HG03575 (cell line): ENCODE results near the gene IPO13.

ENCODE experiments used
- ATAC-seq: cut with Tn5 transposase; IDR thresholded peaks from one replicate; pipeline ENCODE4 v1.9.1; 2021; ENCODE audit not compliant: unreplicated experiment, insufficient number of reproducible peaks, low FRiP score; ENCODE audit errors: extremely low read depth

Gene IPO13

DNA sequence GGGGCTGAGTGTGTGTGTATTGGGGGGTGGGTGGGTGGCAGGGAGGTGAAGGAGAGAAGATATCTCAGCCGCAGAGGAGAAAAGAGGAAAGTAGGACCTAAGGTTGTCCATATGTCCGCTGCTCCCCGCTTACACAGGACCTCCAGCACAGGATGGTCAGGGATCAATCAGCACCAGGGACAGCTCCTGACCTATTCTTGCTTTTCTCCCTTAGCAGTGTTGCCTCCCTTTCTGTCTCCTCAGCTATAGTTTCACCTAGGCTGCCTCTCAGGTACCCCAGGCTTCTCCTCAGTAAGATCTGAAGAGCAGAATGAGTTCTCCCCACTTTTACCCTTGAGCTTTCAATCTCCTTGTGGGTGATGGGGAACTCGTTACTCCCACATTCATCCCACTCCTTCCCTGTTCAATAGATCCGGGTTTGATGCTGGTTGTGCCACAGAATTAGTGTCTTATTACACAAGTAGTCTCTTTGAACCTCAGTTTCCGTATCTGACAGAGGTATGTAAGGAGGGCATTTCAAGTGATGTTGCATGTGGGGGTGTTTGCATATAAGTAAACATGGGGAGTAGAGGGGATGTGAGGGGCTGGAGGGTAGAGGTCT, 21.7 kb downstream of the IPO13 start:
- ATAC-seq, result no peak

DNA sequence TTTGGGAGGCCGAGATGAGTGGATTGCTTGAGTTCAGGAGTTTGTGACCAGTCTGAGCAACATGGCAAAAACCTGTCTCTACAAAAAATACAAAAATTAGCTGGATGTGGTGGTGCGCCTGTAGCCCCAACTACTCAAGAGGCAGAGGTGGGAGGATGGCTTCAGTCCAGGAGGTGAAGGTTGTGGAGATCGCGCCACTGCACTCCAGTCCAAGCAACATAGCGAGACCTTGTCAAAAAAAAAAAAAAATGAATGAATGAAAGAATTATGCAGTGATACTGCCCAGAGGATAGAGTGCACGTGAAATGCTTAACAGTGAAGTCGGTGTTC, 22.6 kb downstream of the IPO13 start:
- ATAC-seq, result no peak

DNA sequence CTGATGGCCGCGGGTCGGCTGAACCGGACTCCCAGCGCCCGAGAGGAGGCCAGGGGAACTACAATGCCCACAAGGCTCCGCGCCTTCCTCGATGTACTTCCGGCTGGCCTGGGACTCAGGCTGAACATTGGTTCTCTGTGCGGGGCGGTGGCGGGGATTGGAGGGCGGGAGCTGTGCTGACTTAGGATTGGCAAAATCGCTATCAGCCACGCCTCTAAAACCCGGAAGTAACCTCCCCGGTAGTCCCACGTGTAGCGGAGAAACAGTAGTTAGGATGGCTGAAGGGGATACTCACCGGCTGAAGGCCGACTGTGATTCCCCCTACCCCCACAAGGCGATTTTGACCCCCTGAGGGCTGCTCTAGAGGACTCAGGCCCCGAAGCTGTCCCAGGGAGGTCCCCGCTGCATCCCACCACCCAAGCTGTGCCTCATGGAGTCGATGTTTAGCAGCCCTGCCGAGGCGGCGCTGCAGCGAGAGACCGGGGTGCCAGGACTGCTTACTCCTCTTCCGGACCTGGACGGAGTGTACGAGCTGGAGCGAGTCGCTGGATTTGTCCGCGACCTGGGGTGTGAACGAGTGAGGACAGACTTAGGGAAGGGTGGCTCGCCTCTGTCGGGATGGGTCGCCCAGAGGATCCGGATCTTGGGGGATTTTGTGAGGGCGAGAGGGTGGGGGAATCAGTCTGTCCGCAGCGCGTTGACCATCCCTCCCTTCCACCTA, 23.2 kb downstream of the IPO13 start, which contains the start of gene DPH2:
DPH2 (plus strand) TSS at position 265 of the 721 bp plus-strand sequence; CDS start at position 431, 166 bp downstream.
- ATAC-seq, result no peak

DNA sequence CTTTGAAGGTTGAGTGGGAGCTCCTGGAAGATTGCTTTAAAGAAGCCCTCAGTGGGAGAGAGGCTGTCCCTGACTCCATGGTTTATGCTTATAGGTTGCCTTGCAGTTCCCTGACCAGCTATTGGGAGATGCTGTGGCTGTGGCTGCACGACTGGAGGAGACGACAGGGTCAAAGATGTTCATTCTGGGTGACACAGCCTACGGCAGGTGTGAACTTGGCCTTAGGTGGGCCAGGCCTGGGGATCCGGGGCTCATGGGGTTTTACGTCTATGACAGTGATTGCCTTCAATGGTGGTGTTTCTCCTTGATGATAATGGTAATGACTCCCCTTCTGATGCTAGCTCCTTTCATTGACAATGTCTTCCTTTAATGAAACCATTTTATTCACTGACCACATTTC, 23.8 kb downstream of the IPO13 start:
- ATAC-seq, result no peak

DNA sequence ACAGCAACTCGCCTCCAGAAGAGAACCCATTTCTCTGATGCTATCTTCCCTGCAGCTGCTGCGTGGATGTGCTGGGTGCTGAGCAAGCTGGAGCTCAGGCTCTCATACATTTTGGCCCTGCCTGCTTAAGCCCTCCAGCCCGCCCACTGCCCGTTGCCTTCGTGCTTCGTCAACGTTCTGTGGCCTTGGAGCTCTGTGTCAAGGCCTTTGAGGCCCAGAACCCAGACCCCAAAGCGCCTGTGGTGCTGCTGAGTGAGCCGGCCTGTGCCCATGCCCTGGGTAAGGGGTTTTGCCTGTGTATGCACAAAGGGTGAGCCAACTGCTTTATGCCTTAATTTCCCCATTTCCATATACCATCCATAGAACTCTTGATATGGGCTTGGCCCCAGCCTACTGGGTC, 24.2 kb downstream of the IPO13 start:
- no peak for ATAC-seq

DNA sequence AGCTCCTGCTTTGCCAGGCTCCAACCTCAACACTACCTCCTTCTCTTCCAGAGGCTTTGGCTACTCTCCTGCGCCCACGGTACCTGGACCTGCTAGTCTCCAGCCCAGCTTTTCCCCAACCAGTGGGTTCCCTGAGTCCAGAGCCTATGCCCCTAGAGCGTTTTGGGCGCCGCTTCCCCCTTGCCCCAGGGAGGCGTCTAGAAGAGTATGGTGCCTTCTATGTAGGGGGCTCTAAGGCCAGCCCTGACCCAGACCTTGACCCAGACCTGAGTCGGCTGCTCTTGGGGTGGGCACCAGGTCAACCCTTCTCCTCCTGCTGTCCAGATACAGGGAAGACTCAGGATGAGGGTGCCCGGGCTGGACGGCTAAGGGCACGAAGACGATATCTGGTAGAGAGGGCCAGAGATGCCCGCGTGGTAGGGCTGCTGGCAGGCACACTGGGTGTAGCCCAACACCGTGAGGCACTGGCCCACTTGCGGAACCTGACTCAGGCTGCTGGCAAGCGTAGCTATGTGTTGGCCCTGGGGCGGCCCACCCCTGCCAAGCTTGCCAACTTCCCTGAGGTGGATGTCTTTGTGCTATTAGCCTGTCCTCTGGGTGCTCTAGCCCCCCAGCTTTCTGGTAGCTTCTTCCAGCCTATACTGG, 24.7 kb downstream of the IPO13 start:
- no peak for ATAC-seq

DNA sequence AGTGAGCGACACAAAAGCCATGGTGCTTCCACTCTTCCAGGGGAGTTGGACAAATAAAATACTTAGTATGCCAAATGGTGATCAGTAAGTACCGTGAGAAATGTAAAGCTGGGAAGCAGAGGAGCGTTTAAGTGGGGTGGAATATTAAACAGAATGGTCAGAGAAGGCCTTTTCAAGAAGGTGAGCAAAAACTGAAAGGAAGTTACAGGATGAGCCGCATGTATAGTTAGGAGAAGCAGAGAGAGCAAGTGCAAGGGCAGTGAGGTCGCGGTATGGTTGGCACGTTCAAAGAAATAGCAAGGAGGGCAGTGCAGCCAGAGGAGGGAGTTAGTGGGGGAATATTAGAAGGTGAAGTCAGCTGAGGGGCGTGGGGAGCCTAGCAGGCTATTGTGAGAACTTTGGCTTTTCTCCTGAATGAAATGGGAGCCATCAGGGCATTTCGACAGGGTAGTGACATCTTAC, 27.3 kb downstream of the IPO13 start:
- no peak for ATAC-seq

GRCh38 chr1:43974443-43975248, 27.9 kb downstream of the IPO13 start, which contains the start of gene ATP6V0B:
Gene ATP6V0B (plus strand): TSS chr1:43974960. CDS start chr1:43975041, 81 bp downstream.
- ATAC-seq, result peak; percentile 67

DNA sequence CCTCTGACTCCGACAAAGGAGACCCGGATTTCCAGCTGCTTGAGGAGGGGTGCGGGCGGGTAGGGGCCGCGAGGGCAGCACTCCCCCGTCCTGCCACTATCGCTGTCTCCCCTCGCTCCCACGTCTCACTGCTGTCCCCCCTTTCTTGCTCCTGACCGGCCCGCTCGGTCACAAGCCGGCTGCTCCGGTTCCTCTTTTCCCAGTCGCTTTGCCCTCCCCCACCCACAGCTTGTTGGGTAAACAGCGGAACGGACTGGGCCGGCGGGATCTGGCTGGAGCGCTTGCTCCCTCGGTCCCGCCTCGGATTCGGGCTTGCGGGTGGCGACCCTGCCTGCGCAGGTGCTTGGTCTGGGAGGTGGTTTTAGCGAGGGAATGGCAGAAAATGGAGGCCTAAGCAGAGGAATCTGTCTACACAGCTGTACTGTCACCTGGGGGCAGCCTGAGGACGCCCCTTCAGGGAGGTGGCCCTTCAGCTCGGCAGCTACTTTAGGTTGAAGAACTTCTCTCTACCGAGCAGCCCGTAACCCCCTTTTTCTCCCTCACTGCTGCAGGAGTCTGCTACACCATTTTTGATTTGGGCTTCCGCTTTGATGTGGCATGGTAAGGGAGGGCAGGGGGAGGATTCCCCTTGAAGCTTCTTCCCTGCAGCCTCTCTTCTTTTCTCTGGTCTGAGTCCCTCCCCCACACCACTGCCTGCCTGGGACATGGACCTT, 28.7 kb downstream of the IPO13 start:
- ATAC-seq, result no peak

GRCh38 chr1:43976045-43976444, 29.3 kb downstream of the IPO13 start:
- no peak for ATAC-seq

DNA sequence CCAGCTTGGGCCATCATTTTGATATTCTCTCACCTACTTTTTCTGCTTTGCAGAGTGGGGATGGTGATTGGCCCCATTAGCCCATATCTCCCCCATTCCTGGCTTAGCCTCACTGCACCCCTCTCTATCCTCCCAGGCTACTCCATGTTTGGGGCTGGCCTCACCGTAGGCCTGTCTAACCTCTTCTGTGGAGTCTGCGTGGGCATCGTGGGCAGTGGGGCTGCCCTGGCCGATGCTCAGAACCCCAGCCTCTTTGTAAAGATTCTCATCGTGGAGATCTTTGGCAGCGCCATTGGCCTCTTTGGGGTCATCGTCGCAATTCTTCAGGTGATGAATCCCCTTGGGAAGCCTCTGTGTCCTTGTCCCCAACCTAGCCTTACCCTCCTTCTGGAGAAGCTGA, 30.1 kb downstream of the IPO13 start:
- ATAC-seq, result no peak

- no peak for ATAC-seq
Observed at GRCh38 chr1:43977376-43978263, 30.9 kb downstream of the IPO13 start.

DNA sequence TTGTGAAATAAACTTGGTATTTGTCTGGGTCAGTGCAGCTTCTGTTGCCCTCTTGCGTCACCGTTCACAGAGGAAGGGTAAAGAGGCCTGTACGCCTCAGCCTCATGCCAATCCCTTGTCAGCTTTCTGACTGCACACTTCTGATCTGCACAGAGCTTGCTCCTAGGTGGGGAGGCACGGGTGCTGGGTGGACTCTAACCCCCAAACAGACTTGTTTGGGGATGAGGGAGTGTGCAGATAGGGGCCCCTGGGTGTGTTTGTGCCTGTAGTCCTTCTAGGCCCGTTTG, 31.5 kb downstream of the IPO13 start:
- no peak for ATAC-seq

GRCh38 chr1:43978551-43979260, 32.0 kb downstream of the IPO13 start, which contains the start of gene B4GALT2:
Gene B4GALT2 (plus strand): TSS chr1:43979210. CDS start chr1:43981161, 1,951 bp downstream.
- ATAC-seq, result no peak

DNA sequence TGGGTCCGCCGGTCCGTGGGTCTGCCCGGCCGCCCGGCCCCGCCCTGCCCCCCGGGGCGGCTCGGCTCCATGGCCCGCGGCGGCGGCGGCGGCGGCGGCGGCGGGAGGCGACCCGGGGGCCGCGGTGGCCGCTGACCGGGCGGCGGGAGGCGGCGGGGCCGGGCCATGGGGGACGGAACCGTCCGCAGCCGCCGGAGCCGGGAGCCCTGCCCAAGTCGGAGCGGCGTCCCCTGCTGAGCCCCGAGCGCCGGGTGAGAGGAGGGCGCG, 32.4 kb downstream of the IPO13 start:
- no peak for ATAC-seq

DNA sequence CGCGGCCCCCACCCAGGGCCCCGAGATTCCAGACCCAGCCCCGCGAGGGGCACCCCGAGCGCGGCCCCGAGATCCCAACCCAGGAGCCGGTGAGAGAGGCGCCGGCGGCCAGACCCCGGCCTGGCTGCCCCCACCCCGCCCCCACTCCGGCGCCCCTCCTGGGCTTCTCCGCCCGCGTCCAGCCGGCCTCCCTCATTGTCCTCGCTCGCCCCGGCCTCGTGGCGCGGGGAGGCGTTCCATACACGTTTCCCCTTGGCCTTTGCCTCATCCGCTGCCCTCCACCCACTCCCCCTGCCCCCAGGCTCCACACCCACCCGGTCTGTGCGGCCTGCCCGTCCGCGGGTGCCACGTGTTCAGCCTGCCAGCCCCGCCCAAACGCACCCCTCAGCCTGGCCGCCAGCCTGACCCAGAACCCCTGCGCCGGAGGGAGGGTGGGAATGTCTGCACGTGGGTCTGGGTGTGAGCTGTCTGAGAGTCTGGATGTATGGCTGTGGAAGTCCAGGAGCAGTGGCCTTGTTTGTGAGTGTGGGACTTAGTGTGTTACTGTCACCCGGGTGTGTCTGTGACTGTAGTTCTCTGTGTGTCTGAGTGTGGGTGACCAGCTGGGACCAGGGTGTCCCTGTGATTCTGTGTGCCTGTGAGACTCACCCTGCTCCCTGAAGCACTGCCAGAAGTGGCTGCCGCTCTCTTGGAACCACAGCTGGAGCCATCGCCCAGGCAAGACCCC, 32.9 kb downstream of the IPO13 start:
- no peak for ATAC-seq
